NCI-H2029 (cell line): ENCODE results near the gene ING5.
A peak's percentile ranks its signal among the peaks of the same experiment; 100 is the strongest.

ENCODE experiments used
- DNase-seq: peaks from one replicate; lab custom pipeline; 2025; lab: John Stamatoyannopoulos, UW

The ING5 gene

GRCh38 chr2:241672243-241673188, 29.3 kb upstream of the ING5 start:
- no peak for DNase-seq

DNA sequence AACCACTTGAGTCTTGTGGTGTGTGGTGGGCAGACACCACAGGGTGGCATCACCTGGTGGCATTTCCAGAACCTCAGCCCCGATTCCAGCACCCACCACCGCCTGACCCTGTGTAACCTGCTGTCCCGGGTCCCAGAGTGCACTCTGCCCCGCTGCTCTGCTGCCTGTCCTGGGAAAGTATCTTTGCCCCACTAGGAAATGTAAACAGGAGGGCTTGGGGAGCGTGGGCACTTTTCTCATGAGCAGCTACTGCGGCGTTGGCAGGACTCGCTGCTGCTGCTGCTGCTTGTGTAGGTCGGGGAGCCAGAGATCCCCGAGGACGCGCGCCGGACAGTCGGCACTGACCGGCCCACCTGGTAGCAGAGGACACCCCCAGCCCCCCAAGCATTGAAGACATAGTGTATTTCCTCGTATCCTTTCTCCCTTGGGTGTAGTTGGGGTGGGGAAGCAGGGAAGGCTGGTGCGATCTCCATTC, 28.6 kb upstream of the ING5 start:
- no peak for DNase-seq

DNA sequence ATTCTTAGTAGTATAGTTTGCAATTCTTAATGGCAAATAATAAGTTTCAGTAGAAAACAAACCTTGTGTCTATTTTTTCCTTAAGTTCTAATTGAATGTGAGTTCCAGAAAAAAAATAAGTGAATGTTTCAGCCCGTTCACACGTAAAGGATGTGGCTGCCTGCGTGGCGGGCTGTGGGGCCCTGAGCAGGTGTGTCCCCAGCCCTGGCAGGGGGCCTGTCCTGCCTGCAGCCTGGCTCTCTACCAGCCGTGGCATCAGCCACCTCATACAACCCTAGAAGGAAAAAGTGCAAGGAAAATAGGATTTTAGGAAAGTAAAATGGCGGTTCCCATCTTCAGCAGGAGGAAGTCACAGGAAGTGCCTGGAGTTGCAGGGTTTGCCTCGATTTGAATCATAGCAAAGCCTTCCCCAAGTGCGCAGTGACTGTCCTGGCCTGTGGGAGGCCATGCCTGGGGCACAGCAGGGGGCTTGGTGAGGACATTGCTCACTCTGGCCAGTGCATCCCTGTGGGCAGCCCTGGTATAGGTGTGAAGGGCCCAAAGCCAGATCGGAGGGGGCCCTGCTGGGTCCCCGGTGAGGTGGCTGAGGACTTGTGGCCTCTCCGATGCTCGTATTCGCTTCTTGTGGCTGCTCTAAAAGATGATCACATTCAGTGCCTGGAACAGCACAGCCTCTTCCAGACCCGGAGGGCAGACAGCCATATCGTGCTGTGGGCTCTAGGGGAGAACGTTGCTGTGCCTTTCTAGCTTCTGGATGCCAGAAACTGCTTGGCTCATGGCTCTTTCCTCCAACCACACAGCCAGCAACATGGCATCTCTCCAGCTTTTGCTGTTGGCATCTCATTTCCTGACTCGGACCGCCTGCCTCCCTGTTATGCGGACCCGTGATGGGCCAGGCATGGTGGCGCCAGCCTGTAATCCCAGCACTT, 27.8 kb upstream of the ING5 start:
- no peak for DNase-seq

GRCh38 chr2:241675885-241676284, 26.0 kb upstream of the ING5 start:
- no peak for DNase-seq

- DNase-seq, result no peak
These were observed 25.2 kb upstream of the ING5 start for GRCh38 chr2:241676665-241677064.

- DNase-seq, result no peak
These were observed 24.4 kb upstream of the ING5 start for GRCh38 chr2:241677392-241677791.

DNA sequence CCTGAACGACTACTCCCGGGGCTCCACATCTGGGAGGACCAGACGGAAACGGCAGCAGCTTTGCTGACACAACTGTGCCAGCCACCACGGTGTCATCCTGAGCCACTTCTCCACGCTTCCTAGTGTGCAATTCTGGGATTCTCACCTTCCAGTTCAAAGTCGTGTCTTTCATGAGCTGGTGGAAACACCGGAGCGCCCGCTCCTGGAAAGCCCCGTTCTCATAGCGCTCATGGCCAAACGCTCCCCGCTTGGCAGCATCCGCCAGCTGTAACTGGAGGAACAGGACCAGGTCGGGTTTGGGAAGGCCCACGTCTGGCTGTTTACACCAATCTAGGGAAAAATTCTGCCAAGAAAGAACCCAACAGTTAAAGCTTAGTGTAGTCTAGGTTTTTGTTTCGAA, 23.5 kb upstream of the ING5 start:
- DNase-seq, result no peak

DNA sequence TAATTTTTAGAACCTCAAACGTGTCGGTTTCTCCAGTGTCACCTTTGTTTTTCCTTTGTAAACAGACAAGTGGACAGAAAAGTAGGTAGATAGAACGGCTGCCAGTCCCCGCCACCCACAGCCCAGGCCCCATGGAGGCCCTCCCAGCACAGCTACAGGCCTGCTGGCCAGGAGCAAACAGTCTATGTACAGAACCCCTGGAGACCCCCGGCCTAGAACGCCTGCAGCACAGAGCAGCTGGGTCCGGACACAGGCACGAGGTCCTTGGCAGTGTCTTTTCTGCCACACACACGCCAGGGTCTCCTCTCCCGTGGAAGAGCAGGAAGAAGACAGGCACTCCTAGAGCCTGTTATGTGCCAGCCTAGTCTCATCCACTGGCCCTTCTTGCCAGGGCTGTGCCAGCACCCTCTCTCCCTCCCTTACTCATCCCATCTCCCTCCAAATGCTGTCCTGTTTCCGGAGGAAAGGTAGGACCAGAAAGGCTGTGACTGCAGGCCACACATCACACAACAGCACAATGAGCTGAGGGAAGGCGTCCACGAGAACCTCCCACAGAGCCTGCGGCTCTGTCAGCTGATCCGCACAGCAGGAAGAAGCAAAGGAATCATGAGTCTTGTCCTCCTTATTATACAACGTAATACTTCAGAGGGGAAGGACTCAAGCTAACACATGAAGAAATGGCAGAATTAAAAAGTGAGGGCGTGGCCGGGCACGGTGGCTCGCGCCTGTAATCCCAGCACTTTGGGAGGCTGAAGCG, 22.9 kb upstream of the ING5 start:
- no peak for DNase-seq

DNA sequence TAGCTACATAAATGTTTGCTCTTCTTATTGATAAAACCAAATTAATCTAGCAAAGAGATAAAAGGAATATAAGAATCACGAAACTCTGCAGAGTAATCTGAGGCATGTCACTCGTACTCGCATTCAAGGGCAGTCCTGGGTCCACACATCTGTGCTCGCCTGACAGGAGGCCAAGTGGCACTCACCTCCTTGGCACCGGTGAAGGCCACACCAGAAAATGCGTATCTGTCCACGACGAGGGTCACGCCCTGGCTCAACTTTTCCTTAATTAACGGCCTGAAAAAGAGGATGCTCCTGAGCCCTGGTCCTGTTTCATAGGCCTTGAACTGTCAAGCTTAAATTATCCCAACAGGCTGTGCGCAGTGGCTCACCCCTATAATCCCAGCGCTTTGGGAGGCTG, 21.8 kb upstream of the ING5 start:
- DNase-seq, result no peak

DNA sequence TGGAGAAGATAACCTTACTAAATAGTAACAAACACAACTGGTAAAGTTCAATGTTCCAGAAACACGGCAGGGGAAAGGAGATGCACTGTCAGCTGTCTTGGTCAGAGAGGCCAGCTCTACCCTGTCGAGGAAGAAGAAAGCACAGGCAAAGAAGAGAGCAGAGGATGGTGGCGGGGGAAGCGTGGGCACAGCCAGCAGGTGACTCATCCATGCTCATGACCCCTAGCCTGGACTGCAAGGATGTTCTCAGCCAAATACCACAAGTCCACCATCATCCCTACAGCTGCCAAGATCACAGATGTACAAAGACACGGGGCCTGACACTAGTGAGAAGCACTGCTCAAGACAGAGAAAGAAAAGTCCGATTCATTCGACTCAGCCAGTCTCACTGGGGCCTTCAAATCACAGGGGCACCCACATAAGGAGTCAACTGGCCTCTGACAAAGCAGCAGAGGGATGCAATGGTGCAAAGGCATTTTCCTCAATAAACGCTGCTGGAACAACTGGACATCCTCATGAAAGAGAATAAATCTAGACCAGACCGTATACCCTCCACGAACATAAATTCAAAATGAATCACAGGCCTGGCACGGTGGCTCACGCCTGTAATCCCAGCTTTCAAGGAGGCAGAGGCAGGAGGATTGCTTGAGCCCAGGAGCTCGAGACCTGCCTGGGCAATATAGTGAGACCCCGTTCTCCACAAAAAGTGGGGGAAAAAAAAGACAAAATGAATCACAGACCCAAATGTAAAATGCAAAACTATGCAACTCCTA, 20.8 kb upstream of the ING5 start:
- DNase-seq, result no peak

DNA sequence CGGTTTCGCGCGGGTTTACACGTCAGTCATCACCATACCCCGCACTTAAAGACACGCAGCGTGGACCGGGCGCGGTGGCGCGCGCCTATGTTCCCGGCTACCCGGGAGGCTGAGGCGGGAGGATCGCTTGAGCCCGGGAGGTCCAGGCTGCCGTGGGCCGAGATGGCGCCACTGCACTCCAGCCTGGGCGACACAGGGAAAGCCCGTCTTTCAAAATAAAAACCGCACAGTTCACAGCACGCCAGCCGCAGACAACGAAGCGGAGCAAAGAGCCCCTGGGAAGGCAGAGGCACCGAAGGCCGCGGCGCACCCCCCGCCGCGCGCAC, 15.6 kb upstream of the ING5 start:
- no peak for DNase-seq

GRCh38 chr2:241686650-241687425, 15.0 kb upstream of the ING5 start, which contains the start of gene DTYMK:
Gene DTYMK, minus strand, starts transcription at chr2:241686815. Its CDS starts 32 bp downstream, at chr2:241686783.
- DNase-seq, result peak; percentile 93

DNA sequence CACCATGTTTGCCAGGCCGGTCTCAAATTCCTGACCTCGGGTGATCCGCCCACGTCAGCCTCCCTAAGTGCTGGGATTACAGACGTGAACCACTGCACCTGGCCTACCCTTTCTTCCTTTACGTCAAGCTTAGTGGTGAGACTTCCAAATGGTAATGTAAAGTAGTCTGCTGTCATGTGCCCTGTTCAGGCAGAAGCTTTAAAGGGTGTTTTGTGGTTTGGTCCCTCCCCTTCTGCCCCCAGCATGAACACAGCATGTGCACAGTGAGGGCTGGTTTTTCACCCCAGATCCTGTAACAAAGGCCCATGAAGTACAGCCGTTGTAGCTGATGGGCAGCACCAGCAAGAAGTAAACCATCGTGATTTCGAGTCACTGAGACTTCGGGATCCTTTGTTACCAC, 12.5 kb upstream of the ING5 start:
- no peak for DNase-seq

DNA sequence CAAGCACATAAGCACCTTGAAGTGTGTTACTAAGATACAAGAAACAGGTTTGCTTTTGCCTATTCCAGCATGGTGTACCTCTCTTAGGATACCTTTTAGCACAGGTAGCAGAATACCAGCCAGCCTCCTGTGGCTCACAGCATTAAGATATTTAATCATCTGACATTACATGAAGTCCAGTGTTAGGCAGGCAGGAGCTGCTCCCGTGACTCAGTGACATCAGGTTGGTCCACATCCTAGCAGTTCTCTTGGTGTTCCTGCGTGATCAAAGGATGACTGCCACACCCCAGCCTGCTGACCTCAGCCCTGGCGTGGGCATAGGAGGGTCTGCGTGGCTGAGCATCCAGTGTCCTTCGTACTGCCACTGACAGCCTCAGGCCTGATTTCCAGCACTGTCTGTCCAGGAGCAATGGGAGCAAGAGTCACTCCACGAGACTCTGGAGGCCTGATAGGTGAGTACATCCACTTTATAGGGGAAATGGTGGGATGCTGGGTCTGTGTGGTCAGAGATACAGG, 11.6 kb upstream of the ING5 start:
- no peak for DNase-seq

DNA sequence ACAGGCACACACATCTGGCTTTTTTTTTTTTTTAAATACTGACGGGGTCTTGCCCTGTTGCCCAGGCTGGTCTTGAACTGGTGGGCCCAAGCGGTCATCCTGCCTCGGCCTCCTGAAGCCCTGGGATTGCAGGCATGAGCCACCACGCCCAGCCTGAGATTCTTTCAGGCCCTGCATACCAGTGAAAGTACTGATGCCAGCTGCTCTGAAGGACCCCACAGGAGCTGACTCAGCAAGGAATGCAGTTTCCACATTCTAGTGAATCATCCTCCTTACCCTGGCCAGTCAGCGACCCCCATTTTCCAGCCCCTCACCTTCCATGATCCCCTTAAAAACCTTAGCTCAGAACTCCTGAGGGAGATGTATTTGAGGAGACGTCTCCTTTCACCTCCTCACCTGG, 9.4 kb upstream of the ING5 start:
- no peak for DNase-seq

- DNase-seq, result no peak
These were observed 6.2 kb upstream of the ING5 start for GRCh38 chr2:241695651-241696050.

DNA sequence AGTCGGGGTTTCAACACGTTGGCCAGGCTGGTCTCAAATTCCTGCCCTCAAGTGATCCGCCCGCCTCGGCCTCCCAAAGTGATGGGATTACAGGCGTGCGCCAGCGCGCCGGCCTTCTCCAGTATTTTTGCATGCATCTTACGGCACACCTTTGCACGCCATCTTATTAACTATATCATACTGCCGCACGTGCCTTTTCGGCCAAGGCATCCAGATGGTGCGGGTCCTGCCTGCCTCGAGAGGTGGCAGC, 765 bp upstream of the ING5 start:
- DNase-seq, result no peak

DNA sequence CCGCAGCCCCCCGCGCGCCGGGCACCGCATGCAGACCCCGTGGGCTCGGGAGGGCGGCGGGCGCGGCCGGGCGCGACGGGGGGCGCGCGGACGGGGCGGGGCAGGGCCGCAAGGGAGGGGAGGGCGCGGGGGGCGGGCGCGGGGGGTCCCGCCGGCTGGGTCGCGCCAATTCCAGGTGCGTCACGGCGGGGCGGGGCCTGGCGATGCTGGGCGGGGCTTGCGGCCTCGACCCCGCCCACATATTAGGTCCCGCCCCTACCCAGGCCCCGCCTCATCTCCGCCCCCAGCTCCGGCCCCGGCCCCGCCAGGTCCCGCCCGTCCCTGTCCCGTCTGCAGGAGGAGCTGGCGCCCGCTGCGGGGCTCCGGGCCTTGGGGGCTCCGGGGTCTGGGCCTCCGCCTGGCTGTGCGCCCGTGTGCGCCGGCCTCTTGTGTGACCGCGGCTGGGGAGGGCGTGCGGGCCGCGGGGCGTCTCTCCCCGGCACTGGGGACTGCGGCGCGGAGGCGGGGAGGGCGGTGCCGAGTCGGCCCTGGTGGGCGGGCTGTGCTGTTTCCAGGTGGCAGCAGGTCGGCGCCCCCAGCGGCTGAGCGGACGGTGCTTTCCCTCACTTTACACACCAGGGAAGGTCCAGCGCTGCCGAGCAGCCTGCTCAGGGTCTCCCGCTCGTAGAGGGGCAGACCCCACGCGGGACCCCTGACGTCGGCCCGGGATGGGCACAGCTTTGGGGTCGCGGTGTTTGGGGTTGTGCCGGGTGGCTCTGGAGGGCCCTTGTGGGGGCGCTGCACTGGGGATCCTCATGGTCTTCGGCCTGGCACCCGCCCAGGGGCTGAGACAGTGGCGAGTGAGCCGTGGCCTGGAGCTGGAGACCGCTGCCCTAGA, 554 bp downstream of the ING5 start:
- peak; percentile 66 for DNase-seq

- DNase-seq, result no peak
These were observed 1.3 kb downstream of the ING5 start for GRCh38 chr2:241703032-241703604.
